ENCODE measurements around the gene TCOF1.
"Not testable (repeated sequence)": the region's sequence is repeated elsewhere in the genome, so short reads cannot be mapped to it uniquely, and the experiment has no call there.

TCOF1 gene

DNA sequence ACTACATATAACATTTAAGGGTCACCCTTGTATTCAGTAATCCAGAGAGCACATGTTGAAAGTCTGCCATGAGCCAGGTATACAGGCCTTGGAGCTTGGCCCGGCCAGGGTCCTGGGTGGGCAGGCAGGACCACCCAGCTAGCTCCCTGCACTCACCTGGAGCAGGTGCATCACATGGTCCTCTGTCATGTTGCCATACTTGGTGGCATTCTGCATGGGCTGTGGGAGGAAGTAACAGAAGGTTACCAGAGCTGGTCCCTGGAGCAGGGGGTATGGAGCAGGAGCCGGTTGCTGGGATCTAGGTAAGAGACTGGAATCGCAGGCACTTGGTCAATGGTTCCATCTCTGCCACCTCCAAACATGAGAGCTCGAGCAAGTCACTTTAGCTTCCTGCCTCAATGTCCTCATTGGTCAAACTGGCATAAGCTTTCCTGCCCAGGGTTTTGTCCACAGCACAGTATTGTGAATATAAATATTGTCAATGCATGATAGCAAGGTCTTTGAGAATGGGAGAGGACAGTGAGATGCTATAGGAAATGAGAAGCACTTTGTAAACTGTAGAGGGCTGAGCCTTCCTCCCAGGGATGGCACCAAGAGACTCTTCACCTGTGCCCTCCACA is 48.7 kb downstream of the TCOF1 start:
- DNase-seq = no peak

DNA sequence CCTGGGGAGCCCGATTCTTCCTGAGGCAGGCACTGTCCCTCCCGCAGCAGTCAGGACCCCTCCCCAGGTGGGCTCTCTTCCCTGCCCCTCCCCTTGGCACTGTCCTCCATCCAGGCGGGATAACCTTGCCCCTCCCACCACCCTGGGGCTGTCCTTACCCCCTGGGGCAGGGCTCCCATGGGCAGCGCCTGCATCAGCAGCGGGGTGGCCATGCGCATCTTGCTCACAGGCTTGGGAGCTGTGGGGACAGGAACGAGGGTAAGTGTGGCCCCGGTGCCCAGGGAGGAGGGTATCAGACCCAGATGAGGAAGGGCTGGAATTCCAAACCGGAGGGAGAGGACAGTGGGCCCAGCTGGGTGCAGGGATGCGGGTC is 49.2 kb downstream of the TCOF1 start:
- no peak for DNase-seq

DNA sequence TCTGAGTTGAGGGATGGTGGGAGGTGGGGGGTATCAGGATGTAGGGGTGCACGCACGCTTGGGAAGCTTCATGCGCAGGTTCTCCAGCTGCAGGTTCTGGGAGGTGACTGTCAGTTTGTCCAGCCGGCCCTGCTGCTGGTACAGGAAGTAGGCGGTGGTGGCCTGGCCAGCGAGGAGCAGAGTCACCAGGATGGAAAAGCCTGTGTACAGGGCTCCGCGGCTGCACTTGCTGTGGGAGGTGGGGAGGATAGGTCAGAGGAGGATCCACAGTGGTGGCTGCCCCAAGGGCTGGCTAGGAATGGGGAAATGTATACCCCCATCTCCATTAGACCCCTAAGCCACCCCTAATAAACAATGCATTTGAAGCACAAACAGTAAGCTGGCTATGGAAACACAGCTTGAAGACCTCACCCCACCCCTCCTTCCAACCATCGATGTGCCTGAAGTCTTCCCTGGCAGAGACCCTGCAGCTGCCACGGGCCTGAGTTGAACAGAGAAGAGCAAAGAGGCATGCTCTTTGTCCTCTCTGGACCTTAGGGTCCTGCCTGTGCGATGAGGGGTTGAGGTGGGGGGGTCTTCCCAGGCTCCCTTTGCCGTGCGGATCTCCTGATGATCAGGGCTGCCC is 49.7 kb downstream of the TCOF1 start:
- DNase-seq = no peak

DNA sequence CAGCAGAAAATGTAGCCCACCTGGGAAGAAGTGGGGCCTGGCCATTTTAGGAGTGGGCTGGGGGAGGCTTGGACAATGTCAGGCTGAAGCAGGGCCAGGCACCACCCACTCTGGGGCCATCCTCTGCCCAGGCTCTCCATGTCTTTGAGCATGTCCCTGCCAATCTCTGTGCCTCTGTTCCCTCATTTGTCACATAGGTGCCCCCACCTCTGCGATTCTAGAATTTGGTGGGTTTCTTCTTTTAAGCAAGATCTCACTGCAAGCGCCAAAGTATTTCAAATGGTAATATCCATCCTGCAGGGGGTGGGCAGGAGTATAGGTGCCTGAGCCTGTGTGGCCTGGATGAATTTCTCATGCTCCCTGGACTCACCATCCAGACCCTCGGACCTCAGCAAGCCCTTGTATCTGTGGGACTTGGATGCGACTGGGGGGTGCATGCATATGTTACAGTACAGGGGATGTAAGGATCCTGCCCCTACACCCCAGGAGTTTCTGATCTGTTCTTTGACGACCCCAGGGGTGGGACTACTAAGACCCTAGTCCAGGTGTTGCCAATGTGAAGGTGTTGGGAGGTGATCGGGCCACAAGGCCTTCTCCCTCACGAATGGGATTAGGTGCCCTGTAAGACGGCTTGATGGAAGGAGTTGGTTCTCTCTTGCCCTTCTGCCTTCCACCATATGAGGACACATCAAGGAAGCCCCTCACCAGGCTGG is 50.9 kb downstream of the TCOF1 start:
- DNase-seq = no peak

DNA sequence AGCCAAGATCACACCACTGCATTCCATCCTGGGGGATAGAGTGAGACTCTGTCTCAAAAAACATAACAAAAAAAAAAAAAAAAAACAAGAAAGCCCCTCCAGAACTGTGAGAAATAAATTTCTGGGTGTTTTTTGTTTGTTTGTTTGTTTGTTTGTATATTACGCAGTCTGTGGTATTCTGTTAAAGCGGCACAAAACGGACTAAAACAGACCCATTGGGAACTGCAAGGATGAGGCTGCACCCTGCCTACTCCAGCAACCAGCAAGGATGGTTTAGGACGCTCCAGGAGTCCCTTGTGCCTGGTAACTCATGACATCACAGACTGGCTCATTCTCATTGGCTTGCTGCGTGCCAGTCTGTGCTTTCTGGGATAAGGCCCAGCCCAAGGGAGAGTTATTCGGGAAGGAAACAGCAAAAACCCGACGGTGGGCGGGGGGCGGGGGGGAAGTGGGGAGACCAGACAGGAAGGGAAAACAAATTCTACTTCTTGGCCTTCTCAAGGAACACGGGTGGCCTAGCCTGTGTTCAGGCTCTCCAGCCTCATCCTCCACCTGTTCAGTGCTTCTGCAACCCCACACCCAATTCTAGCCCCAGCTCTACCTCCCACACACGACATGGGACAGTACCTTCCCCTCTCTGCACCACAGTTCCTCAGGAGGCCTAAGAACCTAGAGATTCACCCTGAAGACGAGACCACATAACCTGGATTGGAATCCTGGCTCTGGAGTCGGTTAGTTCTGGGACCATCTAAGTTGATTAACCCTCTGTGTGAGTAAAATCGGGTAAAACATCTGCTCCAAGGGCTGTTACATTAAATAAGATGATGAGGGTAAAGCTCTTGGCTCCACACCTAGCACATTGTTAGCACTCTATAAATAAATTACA is 52.4 kb downstream of the TCOF1 start:
- DNase-seq = peak; percentile 87

DNA sequence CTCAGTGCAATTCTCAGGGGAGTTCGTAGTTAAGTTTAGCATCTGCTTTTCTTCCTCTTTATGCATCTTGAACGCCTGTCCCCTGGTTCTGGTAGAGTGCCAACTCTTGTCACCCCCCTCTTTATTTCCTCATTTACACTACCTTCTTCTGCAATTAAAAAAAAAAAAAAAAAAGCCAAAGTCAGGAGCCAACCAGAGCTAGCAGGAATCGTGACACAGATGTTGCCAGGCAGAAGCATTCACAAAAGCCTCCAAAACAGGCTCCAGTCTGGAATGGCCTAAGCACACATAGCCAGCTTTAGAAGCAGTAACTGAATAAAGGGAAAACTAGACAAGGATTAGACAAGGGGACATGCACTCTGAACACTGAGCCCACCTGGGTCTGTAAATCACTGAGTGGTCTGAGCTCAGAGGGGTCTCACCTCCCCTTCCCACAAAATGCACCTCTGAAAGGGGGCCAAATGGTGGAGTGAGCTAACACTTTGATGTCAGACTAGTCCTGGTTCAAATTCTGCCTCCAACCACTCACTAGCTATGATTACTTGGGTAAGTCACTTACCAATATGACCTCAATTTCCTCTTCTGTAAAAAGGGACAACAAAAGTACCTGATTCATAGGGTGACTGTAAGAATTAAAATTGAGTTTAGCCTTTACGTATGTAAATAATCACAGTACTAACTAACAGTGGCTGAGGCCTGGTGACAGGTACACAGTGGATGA is 53.2 kb downstream of the TCOF1 start:
- peak; percentile 68 for DNase-seq

DNA sequence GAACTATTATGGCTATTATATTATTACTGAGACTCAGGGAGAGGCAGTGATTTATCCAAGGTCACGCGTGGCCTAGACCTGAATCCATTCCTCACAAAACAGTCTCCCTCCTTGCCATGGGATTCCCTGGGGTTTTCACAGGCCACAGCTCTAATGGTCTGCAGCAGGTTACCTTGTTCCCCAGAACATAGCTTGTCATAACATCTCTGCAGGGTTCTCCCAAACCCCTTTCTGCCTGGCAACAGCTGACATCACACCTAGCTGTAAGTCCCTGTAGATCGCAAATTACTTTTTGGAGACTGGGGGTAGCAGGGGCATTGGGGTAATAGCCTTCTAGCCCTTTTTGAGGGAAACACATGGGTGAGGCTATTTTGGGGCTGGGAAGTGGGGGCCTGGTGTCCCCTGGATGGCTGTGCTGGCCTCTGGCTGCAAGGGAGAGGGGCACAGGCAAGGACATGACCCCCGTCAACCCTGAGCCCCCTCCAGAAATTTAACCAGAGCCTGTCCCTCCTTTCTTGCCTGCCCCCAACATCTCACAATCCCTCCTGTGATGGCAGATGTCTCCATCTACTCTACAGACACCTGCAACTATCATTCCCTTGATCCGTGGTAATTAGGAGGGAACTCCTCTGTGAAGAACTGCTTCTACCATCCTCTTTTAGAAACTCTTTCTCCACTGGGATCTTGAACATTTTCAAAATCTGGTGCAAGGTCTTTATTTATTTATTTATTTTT is 53.9 kb downstream of the TCOF1 start:
- no peak for DNase-seq

DNA sequence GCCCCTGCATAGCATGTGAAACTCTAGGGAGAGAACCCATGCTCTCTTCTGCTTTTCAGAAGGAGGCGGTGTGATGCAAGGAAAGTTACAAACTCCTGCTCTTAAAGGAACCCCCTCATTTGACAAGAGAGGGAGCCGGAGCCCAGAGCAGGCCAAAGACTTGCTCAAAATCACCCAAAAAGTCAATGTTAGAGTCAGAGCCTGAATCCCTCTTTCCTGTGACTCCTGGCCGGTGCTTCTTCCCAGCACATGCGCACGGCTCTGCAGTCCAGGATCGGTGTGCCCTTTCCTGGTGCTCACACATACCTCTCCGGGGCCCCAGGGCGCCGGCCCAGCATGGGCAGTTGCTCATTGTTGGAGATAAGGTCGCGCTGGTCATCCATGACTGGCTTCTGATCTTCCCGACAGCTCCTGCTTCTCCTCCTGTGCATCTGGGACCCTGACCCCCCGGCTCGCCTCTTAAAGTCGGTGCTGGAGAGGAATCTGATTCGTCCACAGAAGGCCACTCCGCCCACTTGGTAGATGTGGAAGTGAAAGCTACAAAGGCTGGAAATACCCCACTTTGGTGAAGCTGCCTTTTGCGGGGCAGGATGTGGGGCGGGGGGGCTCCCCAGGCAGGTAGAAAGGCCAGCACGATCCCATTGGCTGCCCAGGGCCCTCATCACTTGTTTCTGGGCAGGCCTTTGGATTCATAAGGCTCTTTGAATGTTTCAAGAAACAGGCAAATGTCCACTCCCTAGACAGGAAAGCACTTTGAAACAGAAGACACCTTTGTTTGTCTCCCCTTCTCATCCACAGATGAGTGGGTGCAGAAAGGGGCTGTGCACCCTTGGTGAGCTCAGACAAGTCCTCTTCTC is 55.0 kb downstream of the TCOF1 start, which contains the start of gene CD74:
Gene CD74, minus strand, starts transcription at position 592 of the 857 bp plus-strand sequence. Its CDS starts 161 bp downstream, at position 431.
- DNase-seq = no peak

DNA sequence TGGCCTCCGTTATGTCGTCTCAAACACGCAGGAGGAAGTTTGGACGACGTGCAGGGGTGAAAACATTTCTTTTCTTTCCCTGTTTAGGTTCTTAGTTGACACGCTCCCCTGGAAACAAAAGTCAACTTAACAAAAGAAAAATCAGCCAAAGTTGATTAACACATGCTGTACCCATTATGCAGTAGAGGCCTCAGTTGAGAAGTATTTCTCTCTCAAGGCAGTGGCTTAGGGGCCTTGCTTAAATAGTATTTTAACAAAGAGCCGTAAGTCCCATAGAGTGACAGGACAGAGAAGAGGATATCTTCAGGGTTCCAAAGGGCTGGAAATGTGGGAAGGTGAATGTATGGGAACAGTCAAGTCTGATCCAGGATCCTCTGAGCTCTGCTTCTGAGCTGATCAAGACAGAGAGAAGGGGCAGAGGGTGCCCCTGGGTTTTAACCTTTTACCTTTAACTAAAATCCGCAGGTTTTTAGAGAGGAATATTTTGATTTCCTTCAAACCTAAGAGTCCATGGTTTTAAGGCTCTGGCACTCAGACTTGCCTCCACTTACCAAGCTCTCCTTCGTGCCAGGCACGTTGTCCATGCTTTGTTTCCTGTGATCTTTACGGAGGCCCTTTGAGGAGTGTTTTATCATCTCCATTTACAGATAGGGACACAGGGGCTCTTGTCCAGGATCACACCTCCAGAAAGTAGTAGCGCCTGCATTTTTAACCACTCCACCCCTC is 55.8 kb downstream of the TCOF1 start:
- no peak for DNase-seq

DNA sequence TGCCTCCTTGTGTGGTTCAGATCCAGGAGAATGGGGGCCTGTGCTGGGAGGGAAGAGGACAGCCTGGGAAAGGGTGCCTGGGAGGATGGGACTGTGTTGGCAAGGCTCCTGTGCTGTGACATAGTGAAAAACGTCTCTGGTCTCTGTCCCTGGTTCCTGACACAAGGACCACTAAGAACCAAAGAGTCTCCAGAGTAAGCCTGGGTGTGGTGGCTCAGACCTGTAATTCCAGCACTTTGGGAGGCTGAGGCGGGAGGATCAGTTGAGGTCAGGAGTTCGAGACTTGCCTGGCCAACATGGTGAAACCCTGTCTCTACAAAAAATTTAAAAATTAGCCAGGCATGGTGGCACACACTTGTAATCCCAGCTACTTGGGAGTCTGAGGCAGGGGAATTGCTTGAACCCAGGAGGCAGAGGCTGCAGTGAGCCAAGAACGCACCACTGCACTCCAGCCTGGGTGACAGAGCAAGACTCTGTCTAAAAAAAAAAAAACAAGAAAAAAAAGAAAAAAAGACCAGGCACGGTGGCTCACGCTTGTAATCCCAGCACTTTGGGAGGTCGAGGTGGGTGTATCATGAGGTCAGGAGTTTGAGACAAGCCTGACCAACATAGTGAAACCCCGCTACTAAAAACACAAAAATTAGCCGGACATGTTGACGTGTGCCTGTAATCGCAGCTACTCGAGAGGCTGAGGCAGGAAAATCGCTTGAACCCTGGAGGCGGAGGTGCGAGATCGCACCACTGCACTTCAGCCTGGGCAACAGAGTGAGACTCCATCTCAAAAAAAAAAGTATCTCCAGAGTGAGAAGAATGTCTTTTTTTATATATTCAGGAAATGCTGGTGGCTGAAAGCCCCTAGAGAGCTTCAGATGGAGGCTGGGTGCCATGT is 56.6 kb downstream of the TCOF1 start:
- DNase-seq = not testable (repeated sequence)

DNA sequence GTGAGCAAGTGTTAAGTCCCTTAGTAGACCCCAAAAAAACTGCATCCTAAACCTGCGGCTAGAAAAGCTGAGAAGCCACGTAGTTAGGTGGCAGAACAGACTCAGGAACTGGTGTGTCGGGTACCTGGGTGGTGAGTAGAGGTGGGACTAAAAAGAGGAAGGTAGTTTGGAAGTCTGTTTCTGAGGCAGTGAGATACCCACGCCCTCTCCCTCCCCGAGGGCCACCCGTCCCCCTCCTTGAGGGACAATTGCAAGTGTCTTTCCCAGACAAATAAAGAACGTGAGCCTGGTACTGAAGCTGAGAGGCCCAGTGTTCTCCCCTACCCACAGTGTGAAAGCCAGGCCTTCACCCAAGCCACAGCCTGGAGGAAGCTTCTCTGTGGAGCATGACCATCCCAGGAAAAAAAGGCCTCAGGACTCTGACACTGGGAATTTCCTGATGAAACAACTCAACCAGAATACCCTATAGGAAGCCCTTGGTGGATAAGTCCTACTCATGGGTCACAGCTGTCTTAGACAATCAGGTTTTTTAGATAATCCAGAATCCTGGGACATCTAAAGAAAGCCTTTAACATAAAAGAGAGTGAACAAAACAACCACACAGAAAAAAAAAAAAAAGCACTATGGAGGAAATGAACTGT is 62.3 kb downstream of the TCOF1 start:
- DNase-seq = no peak

DNA sequence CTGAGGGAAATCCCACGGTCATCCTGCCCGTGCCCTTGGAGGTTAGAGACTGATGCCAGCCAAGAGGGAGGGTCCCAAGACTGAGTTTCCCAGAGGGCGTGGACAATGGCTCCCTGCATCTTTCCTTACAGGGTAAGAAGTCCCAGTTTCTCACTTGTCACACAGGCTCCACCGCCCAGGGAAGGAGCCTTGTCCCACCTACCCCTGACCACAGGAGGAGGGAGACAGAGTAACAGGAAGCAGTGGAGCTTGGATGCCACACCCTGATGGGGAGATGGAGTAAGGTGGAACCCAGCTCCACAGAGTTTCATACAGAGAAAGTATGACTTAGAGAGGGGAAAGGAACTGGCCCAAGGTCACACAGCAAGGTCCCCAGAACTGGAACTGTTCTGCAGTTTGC is 64.6 kb downstream of the TCOF1 start:
- DNase-seq = no peak

DNA sequence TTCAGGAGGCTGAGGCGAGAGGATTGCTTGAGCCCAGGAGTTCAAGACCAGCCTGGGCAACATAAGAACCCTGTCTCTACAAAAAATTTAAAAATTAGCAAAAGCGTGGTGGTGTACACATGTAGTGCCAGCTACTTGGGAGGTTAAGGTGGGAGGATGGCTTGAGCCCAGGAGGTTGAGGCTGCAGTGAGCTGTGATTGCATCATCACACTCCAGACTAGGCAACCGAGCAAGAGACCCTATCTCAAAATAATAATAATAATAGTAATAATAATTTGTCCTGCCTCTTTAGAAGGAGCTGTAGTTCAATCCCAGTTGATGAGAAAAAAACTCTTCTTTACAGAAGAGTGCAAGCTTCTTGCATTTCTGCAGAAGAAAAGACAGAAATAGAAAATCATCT is 65.3 kb downstream of the TCOF1 start:
- DNase-seq = no peak

DNA sequence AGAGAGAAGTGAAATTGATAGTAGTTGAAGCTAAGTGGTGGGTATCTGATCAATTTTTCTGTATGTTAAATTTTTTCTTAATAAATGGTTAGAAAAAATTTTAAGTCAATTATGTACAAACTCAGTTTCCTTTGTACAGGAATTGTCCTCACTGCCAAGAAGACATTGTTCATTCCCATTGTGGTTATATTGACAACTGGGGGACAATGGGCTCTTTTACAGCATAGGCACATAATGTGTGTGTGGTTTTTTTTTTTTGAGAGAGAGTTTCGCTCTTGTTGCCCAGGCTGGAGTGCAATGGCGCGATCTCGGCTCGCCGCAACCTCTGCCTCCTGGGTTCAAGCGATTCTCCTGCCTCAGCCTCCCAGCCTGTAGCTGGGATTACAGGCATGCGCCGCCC is 68.7 kb downstream of the TCOF1 start:
- DNase-seq = not testable (repeated sequence)

DNA sequence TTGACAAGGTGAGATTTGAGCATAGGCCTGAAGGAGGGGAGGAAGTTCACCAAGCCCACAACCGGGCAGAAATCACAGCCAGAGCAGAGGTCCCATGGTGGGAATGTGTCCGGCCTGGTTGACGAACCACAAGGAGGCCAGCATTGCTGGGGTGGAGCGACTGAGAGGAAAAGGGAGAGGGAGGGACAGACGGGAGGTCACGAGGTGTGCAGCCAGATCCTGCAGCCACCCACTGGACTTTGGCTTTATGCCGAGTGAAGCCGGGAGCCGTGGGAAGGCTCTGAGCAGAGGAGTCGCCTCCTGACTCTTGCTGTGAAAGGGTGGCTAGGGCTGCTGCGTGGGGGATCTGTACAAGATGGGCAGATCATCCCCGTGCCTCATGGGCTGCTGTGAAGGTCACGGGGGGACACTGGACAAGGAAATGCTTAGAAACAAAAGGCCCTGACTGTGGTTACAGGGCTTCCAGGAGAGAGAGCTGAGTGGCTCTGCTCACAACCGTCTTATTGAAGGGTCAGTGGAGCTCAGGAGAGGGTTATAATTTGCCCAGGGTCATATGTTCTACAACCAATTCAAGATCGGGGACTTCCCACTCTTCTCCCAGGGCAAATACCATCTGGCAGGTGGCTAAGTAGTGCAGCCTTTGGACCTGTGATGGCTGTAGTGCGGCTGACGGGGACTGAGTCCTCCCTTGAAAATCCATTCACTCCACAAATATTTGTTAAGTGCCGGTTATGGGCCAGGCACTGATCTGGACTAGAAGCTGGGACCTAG is 70.8 kb downstream of the TCOF1 start:
- no peak for DNase-seq

DNA sequence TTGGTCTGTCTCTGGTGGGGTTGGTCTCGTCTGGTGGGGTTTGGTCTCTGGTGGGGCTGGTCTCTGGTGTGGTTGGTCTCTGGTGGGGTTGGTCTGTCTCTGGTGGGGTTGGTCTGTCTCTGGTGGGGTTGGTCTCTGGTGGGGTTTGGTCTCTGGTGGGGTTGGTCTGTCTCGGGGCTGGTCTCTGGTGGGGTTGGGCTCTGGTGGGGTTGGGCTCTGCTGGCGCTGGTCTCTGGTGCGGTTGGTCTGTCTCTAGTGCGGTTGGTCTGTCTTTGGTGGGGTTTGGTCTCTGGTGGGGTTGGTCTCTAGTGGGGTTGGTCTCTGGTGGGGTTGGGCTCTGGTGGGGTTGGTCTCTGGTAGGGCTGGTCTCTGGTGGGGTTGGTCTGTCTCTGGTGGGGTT is 71.5 kb downstream of the TCOF1 start:
- no peak for DNase-seq

DNA sequence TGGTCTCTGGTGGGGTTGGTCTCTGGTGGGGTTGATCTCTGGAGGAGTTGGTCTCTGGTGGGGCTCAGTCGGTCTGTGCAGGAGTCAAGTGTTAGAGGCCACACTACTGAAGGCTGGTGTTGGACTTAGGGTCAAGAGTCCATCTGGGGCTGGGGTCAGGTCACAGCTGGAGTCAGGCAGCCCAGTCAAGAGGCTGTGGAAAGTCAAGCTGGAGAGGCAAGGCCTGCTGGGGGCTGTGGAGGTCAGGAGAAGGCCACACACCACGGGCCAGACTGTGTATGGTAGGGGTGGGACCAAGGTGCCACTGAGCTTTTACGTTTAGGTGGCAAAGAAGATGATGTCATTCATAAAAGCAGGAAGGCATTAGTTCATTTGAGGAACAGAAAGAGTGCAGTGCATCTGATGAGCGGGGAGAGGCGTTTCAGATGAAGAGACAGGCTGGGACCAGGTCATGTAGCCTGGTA is 71.9 kb downstream of the TCOF1 start:
- no peak for DNase-seq

DNA sequence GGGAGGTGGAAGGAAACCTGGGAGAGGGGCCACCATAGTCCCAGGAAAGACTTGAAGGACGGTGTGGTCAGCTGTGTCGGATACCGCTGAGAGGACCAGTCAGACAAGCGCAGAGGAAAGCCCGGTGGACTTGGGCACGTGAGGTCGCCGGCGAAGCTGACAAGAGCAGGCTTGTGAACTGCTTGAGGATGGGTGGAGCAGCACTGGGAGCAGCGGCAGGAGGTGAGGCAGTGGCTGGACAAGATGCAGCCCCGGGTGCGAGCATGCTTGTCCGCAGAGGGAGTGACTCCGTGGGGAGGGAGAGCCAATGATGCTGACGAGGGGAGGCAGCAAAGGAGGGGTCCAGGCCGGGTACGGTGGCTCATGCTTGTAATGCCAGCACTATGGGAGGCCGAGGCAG is 73.6 kb downstream of the TCOF1 start:
- no peak for DNase-seq

Data from DMS 273 treated with DMSO at 0.1 percent for 48 hours (cell line).